HPDE6-E6E7 (cell line): Measurements from ENCODE around the gene SLC66A3.
"Not testable (repeated sequence)": the region's sequence is repeated elsewhere in the genome, so short reads cannot be mapped to it uniquely, and the experiment has no call there.

Experiments used
- DNase-seq: peaks from one replicate; pipeline ENCODE4 v3.0.0; 2011; ENCODE audit warnings: missing footprints; ENCODE audit errors: extremely low spot score

Gene SLC66A3

GRCh38 chr2:11163439-11164317 is 8.4 kb downstream of the SLC66A3 start:
- no peak for DNase-seq

- not testable (repeated sequence) for DNase-seq
These were observed 9.8 kb downstream of the SLC66A3 start for GRCh38 chr2:11165046-11165445.

GRCh38 chr2:11166476-11166875 is 11.2 kb downstream of the SLC66A3 start:
- no peak for DNase-seq

- no peak for DNase-seq
These were observed 13.2 kb downstream of the SLC66A3 start for GRCh38 chr2:11168488-11168887.

- no peak for DNase-seq
These were observed 14.1 kb downstream of the SLC66A3 start for GRCh38 chr2:11169333-11169732.

- no peak for DNase-seq
These were observed 19.0 kb downstream of the SLC66A3 start for GRCh38 chr2:11174222-11174621.

- DNase-seq, result no peak
These were observed 20.1 kb downstream of the SLC66A3 start for GRCh38 chr2:11175293-11175795.

- no peak for DNase-seq
These were observed 22.8 kb downstream of the SLC66A3 start for GRCh38 chr2:11177871-11178690.

GRCh38 chr2:11179196-11179595 is 23.9 kb downstream of the SLC66A3 start:
- no peak for DNase-seq

- DNase-seq, result no peak
These were observed 24.6 kb downstream of the SLC66A3 start for GRCh38 chr2:11179899-11180298.

GRCh38 chr2:11180653-11181052 is 25.4 kb downstream of the SLC66A3 start:
- no peak for DNase-seq

- DNase-seq, result no peak
These were observed 27.7 kb downstream of the SLC66A3 start for GRCh38 chr2:11182951-11183350.

- DNase-seq, result no peak
These were observed 30.9 kb downstream of the SLC66A3 start for GRCh38 chr2:11186145-11186544.

- no peak for DNase-seq
These were observed 31.9 kb downstream of the SLC66A3 start for GRCh38 chr2:11187083-11187619.

GRCh38 chr2:11187731-11188130 is 32.5 kb downstream of the SLC66A3 start:
- DNase-seq, result no peak

GRCh38 chr2:11196246-11196645 is 41.0 kb downstream of the SLC66A3 start:
- DNase-seq, result no peak

GRCh38 chr2:11200651-11201050 is 45.4 kb downstream of the SLC66A3 start:
- no peak for DNase-seq

GRCh38 chr2:11201969-11202368 is 46.7 kb downstream of the SLC66A3 start:
- no peak for DNase-seq

- DNase-seq, result no peak
These were observed 48.2 kb downstream of the SLC66A3 start for GRCh38 chr2:11203480-11203879.

- no peak for DNase-seq
These were observed 52.8 kb downstream of the SLC66A3 start for GRCh38 chr2:11208083-11208482.

- no peak for DNase-seq
These were observed 57.4 kb downstream of the SLC66A3 start for GRCh38 chr2:11212645-11213044.

- DNase-seq, result no peak
These were observed 57.9 kb downstream of the SLC66A3 start for GRCh38 chr2:11213090-11213638.
